ENCODE data around the gene FOXD1. TPM values are rescaled to one million over a fixed set of nuclear protein-coding genes. Genes with fewer than 3 reads are reported as not detected.
A peak's percentile ranks its signal among the peaks of the same experiment; 100 is the strongest.

Gene FOXD1
- total RNA-seq, result 10 to 100 TPM in 1 of 4 donors, 1 to 10 TPM in 2, not detected in 1; 2.4 to 13.9 (median 9.6) TPM

DNA sequence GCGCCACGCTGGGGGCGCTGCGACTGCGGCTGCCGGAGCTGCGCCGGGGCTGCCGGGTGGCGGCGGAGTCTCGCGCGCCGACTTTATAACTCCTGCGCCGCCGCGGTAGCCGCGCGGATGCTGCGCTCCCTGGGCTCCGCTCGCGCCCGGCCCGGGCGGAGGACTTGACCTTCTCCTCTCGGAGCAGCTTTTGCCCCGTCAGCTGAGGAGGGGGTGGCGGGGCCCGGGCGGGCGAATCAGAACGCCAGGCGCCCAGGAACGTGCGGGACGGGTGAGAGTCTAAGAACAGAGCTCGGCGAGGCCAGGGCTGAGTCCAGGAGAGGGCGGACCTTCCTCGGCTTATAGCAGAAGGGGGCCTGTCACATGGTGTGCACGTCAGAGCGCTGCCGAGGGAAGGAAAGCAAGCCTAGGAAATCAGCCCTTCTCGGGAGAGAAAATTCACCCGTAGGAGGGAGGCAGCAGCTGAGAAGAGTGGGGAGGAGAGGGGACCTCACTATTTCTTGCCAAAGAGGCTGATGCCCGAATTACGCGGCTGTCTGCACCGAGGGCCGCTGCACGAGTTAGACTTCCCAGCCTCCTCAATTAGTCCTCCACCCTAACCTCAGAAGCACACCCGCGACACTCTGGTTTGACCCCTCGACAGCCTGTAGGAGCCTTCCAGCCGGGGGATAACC, at the start of gene FOXD1:
Gene FOXD1, minus strand, starts transcription at position 315 of the 674 bp plus-strand sequence. CDS start 415 bp downstream, outside the sequence.
- peaks cover 97% of the 10 kb centered on the region for H3K27me3 ChIP-seq
- H3K36me3 ChIP-seq, result no peaks in the 10 kb centered on the region
- TF ChIP-seq POLR2A (IDR thresholded peaks at IDR 0.05) (peak; percentile 10 to 34), POLR2AphosphoS5 (IDR thresholded peaks at IDR 0.05) (peak; percentile 25)
- TF ChIP-seq, protein P1, sequence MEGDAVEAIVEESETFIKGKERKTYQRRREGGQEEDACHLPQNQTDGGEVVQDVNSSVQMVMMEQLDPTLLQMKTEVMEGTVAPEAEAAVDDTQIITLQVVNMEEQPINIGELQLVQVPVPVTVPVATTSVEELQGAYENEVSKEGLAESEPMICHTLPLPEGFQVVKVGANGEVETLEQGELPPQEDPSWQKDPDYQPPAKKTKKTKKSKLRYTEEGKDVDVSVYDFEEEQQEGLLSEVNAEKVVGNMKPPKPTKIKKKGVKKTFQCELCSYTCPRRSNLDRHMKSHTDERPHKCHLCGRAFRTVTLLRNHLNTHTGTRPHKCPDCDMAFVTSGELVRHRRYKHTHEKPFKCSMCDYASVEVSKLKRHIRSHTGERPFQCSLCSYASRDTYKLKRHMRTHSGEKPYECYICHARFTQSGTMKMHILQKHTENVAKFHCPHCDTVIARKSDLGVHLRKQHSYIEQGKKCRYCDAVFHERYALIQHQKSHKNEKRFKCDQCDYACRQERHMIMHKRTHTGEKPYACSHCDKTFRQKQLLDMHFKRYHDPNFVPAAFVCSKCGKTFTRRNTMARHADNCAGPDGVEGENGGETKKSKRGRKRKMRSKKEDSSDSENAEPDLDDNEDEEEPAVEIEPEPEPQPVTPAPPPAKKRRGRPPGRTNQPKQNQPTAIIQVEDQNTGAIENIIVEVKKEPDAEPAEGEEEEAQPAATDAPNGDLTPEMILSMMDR (IDR thresholded peaks at IDR 0.05), result no peak
- peak within 1 kb of the TSS in 3 of 4 donors; percentile 74 to 93 (median 89) for H3K27ac ChIP-seq
- no peaks in the 10 kb centered on the region for H3K9me3 ChIP-seq
- peak; percentile 85 for ATAC-seq
- H3K4me1 ChIP-seq, result peaks cover 0 to 41% (median 16%) of the 10 kb centered on the region in 3 donors
- H3K4me3 ChIP-seq, result peak within 1 kb of the TSS; percentile 27 to 56
- 0% methylated on average over 9 of the region's 59 CpGs; no CpG with 5 or more reads in 1 of the 2 donors for WGBS, 2 donors (ENCODE audit: low coverage in 1 of 2)

DNA sequence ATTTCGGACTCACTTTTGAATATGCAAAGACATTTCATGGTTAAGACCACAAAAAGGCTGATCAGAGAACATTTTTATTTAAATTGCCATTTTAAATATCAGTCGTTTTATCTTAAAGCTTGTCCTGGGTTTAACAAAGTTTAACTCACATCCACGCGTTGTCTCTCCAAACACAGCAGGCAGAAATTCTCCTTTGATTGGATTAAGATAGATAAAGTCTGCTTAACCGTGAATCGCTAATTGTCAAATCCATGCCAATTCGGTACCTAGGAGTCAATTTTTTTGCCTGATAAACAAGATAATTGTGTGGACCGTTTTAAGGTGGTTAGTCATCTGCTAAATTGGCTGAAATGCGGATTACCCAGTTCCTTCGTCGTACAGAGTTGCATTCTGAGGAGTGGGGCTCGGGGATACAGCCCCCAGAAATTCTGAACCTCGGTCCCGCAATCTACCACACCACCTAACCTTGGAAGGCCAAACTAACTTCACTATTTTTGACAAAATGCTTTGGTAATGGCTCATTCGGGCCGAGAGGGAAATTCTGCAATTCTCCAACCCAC, 49.0 kb upstream of the FOXD1 start:
- Histone ChIP-seq H3K4me3 (peak overlapping the region; percentile 81 to 87), H3K27me3 (no peaks in the 10 kb centered on the region), H3K9me3 (no peaks in the 10 kb centered on the region), H3K36me3 (peaks cover 0 to 17% of the 10 kb centered on the region in 2 donors), H3K4me1 (peaks cover 5 to 43% (median 7%) of the 10 kb centered on the region in 3 donors), H3K27ac (peak overlapping the region; percentile 86 to 96 (median 90))
- TF ChIP-seq EP300 (IDR thresholded peaks at IDR 0.05), result no peak
- 31 to 55% methylated on average over 8 to 9 of the region's 16 CpGs for WGBS, 2 donors (ENCODE audit: low coverage in 1 of 2)
- ATAC-seq, result no peak

GRCh38 chr5:73496984-73497457, 48.4 kb upstream of the FOXD1 start:
- Histone ChIP-seq H3K9me3 (no peaks in the 10 kb centered on the region), H3K4me1 (peaks cover 5 to 43% (median 7%) of the 10 kb centered on the region in 3 donors), H3K4me3 (no peak overlapping the region), H3K36me3 (peaks cover 0 to 12% of the 10 kb centered on the region in 2 donors), H3K27ac (peak overlapping the region in 3 of 4 donors; percentile 88 to 96 (median 91)), H3K27me3 (no peaks in the 10 kb centered on the region)
- TF ChIP-seq, protein P1 (IDR thresholded peaks at IDR 0.05), result peak in 2 of 4 experiments; percentile 7 to 19
- TF ChIP-seq EP300 (IDR thresholded peaks at IDR 0.05), result no peak
- ATAC-seq, result no peak
- WGBS, 2 donors (ENCODE audit: low coverage in 1 of 2), result 59 to 80% methylated on average over 1 of the region's 1 CpG

DNA sequence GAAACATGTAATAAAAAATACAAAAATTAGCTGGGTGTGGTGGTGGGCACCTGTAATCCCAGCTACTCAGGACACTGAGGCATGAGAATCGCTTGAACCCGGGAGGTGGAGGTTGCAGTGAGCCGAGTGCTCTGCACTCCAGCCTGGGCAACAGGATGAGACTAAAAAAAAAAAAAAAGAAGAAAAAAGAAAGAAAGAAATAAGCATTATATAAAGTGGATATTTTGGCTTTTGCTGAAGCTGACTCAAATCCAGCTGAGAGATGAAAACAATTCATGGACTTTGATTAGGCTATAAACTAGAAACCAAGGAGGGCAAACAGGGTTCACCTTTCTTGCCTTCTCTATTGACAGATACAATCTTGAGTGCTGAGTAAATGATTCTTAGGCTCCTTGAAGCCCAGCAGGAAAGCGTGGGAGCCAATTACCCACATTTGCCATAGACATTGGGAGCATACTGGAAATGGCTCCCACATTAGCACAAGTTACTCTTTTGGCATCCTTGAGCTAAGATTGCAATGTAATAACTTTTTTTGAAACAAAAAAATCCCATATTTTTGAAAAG, 47.3 kb upstream of the FOXD1 start:
- no peaks in the 10 kb centered on the region for H3K9me3 ChIP-seq
- no peaks in the 10 kb centered on the region for H3K36me3 ChIP-seq
- peaks cover 5 to 33% (median 7%) of the 10 kb centered on the region in 3 donors for H3K4me1 ChIP-seq
- H3K27ac ChIP-seq, result no peak overlapping the region
- H3K4me3 ChIP-seq, result no peak overlapping the region
- 86 to 100% methylated on average over 1 to 2 of the region's 4 CpGs for WGBS, 2 donors (ENCODE audit: low coverage in 1 of 2)
- TF ChIP-seq EP300 (IDR thresholded peaks at IDR 0.05) (no peak), POLR2A (IDR thresholded peaks at IDR 0.05) (no peak), POLR2AphosphoS5 (IDR thresholded peaks at IDR 0.05) (no peak)
- TF ChIP-seq, protein P1 (IDR thresholded peaks at IDR 0.05), result no peak
- no peak for ATAC-seq
- H3K27me3 ChIP-seq, result no peaks in the 10 kb centered on the region

- Histone ChIP-seq H3K9me3 (no peaks in the 10 kb centered on the region), H3K36me3 (no peaks in the 10 kb centered on the region), H3K27me3 (no peaks in the 10 kb centered on the region), H3K4me3 (no peak overlapping the region), H3K4me1 (peaks cover 0 to 21% (median 2%) of the 10 kb centered on the region in 3 donors), H3K27ac (no peak overlapping the region)
- no peak for ATAC-seq
- TF ChIP-seq POLR2AphosphoS5 (IDR thresholded peaks at IDR 0.05) (no peak), EP300 (IDR thresholded peaks at IDR 0.05) (no peak), POLR2A (IDR thresholded peaks at IDR 0.05) (no peak)
- TF ChIP-seq, protein P1 (IDR thresholded peaks at IDR 0.05), result no peak
Observed at GRCh38 chr5:73494721-73495120, 46.1 kb upstream of the FOXD1 start.
